Prostate gland (tissue), 2 donors: ENCODE data around the gene U2AF2.

Experiments used
- CTCF ChIP-seq, 4 experiments: fragments of 200-600 bp in 2 of 4; fragments of 450-650 bp in 2 of 4; sonication (generic) in 2 of 4; IDR thresholded peaks; 1 replicate in 3 of 4; 2 replicates in 1 of 4; pipeline ENCODE4 v1.5.1; 2016 to 2019; ENCODE audit warnings: antibody characterized with exemption in 4 of 4, mild to moderate bottlenecking in 2 of 4, moderate library complexity in 2 of 4
- POLR2A ChIP-seq: fragments of 450-650 bp; IDR thresholded peaks from one replicate; pipeline ENCODE4 v1.6.1; 2016; ENCODE audit warnings: antibody characterized with exemption, mild to moderate bottlenecking
- POLR2AphosphoS5 ChIP-seq: sonication (generic); formaldehyde crosslinking; IDR thresholded peaks from one replicate; pipeline ENCODE4 v1.6.1; 2017; ENCODE audit warnings: antibody characterized with exemption

GRCh38 chr19:55613396-55613795, 41.4 kb upstream of the U2AF2 start:
- TF ChIP-seq CTCF (IDR thresholded peaks at IDR 0.05): no peak
- TF ChIP-seq POLR2A: no peak
- no peak for TF ChIP-seq POLR2AphosphoS5
